ENCODE measurements around the gene KIRREL1.

KIRREL1 gene

GRCh38 chr1:158149175-158149574 lies 155.7 kb downstream of the KIRREL1 start:
- no peak for DNase-seq
